HEK293 (cell line): ENCODE data around the gene SNX7.
A peak's percentile ranks its signal among the peaks of the same experiment; 100 is the strongest.

ENCODE experiments used
- CTCF ChIA-PET: fragments of 350-600 bp; formaldehyde crosslinking; extraction: SDS; loops from one replicate; lab custom pipeline; 2021; ENCODE audit warnings: antibody characterized with exemption; lab: Yijun Ruan, JAX
- POLR2A ChIA-PET: fragments of 300-600 bp; formaldehyde crosslinking; extraction: SDS; loops from one replicate; lab custom pipeline; 2020; ENCODE audit warnings: antibody characterized with exemption, inconsistent platforms; lab: Yijun Ruan, JAX
- H3K27ac ChIP-seq: fragments of 200-500 bp; sonication (Bioruptor generic); 2 replicates; pipeline ENCODE4 v1.5.1; 2014; ENCODE audit warnings: low read depth, low read length, control low read depth, inconsistent platforms; ENCODE audit errors: extremely low read depth
- H3K36me3 ChIP-seq, 2 experiments: fragments of 200-500 bp in 1 of 2; sonication (Bioruptor generic) in 1 of 2; 1 replicate in 1 of 2; 2 replicates in 1 of 2; pipeline ENCODE4 v1.5.1; 2014 to 2017; ENCODE audit warnings: inconsistent platforms in 2 of 2, low read length in 2 of 2; ENCODE audit not compliant: control insufficient read depth in 2 of 2, insufficient read depth in 1 of 2
- H3K4me1 ChIP-seq: fragments of 200-500 bp; sonication (Bioruptor generic); 2 replicates; pipeline ENCODE4 v1.5.1; 2014; ENCODE audit warnings: mild to moderate bottlenecking, low read length, inconsistent platforms; ENCODE audit not compliant: control insufficient read depth, insufficient read depth
- H3K4me3 ChIP-seq: 2 replicates; pipeline ENCODE4 v1.5.1; 2011; ENCODE audit warnings: low read depth, mild to moderate bottlenecking, control low read depth, low read length, moderate library complexity
- H3K9me3 ChIP-seq: fragments of 200-500 bp; sonication (Bioruptor generic); 2 replicates; pipeline ENCODE4 v1.5.1; 2014; ENCODE audit warnings: low read depth, low read length, inconsistent platforms; ENCODE audit not compliant: control insufficient read depth, insufficient read depth
- GLI2 ChIP-seq: fragments of 450-650 bp; formaldehyde crosslinking; IDR thresholded peaks from 2 replicates; pipeline ENCODE4; 2017; ENCODE audit warnings: missing biosample characterization, missing genetic modification characterization, low read depth, borderline replicate concordance
- IKZF3 ChIP-seq: fragments of 450-650 bp; IDR thresholded peaks from 2 replicates; pipeline ENCODE4 v1.5.0; 2018; ENCODE audit warnings: missing biosample characterization, mild to moderate bottlenecking, missing genetic modification characterization, moderate library complexity
- RBAK ChIP-seq: fragments of 450-650 bp; formaldehyde crosslinking; IDR thresholded peaks from 2 replicates; pipeline ENCODE4 v1.5.1; 2016; ENCODE audit warnings: missing biosample characterization, missing genetic modification characterization
- TRIM28 ChIP-seq: IDR thresholded peaks from 2 replicates; pipeline ENCODE4 v1.6.1; 2011; ENCODE audit warnings: low read length, control low read depth, borderline replicate concordance
- ZBTB17 ChIP-seq: fragments of 450-650 bp; formaldehyde crosslinking; IDR thresholded peaks from 2 replicates; pipeline ENCODE4 v1.5.1; 2016; ENCODE audit warnings: missing biosample characterization, missing genetic modification characterization
- ZNF10 ChIP-seq: fragments of 450-650 bp; formaldehyde crosslinking; IDR thresholded peaks from 2 replicates; pipeline ENCODE4 v1.5.1; 2017; ENCODE audit warnings: missing biosample characterization, missing genetic modification characterization
- ZNF16 ChIP-seq: fragments of 450-650 bp; formaldehyde crosslinking; IDR thresholded peaks from 2 replicates; pipeline ENCODE4 v1.5.1; 2016; ENCODE audit warnings: low read depth, missing biosample characterization, missing genetic modification characterization
- ZNF366 ChIP-seq: fragments of 450-650 bp; formaldehyde crosslinking; conservative IDR thresholded peaks from 2 replicates; pipeline ENCODE4 v1.5.1; 2016; ENCODE audit warnings: missing biosample characterization, missing genetic modification characterization
- ZNF677 ChIP-seq: fragments of 450-650 bp; IDR thresholded peaks from 2 replicates; pipeline ENCODE4 v1.5.0; 2018; ENCODE audit warnings: missing biosample characterization, mild to moderate bottlenecking, missing genetic modification characterization, moderate library complexity
- ZNF791 ChIP-seq: fragments of 450-650 bp; formaldehyde crosslinking; IDR thresholded peaks from 2 replicates; pipeline ENCODE4 v1.5.1; 2016; ENCODE audit warnings: missing biosample characterization, missing genetic modification characterization
- ZNF830 ChIP-seq: fragments of 450-650 bp; IDR thresholded peaks from 2 replicates; pipeline ENCODE4 v1.5.0; 2018; ENCODE audit warnings: missing biosample characterization, missing genetic modification characterization, low read depth, mild to moderate bottlenecking, moderate library complexity
- TF ChIP-seq, protein P1 (sequence below): fragments of 450-650 bp; formaldehyde crosslinking; IDR thresholded peaks from 2 replicates; pipeline ENCODE4 v1.5.1; 2016; ENCODE audit warnings: missing biosample characterization, missing genetic modification characterization
- TF ChIP-seq, protein P2 (sequence below): fragments of 450-650 bp; formaldehyde crosslinking; IDR thresholded peaks from 2 replicates; pipeline ENCODE4 v1.5.1; 2016; ENCODE audit warnings: missing biosample characterization, missing genetic modification characterization
- TF ChIP-seq, protein P3 (sequence below): fragments of 450-650 bp; formaldehyde crosslinking; optimal IDR thresholded peaks from 2 replicates; pipeline ENCODE3; 2016; ENCODE audit warnings: missing biosample characterization, mild to moderate bottlenecking, missing genetic modification characterization
- TF ChIP-seq, protein P4 (sequence below): fragments of 450-650 bp; formaldehyde crosslinking; IDR thresholded peaks from 2 replicates; pipeline ENCODE4 v1.5.1; 2016; ENCODE audit warnings: missing biosample characterization, missing genetic modification characterization, borderline replicate concordance
- TF ChIP-seq, protein P5 (sequence below): fragments of 450-650 bp; formaldehyde crosslinking; IDR thresholded peaks from 2 replicates; pipeline ENCODE4 v1.5.1; 2017; ENCODE audit warnings: missing biosample characterization, missing genetic modification characterization
- TF ChIP-seq, protein P6 (sequence below): fragments of 450-650 bp; IDR thresholded peaks from 2 replicates; pipeline ENCODE4 v1.5.1; 2018; ENCODE audit warnings: missing biosample characterization, missing genetic modification characterization
- TF ChIP-seq, protein P7 (sequence below): fragments of 450-650 bp; formaldehyde crosslinking; IDR thresholded peaks from 2 replicates; pipeline ENCODE4 v1.5.1; 2016; ENCODE audit warnings: missing biosample characterization, missing genetic modification characterization

SNX7 gene

DNA sequence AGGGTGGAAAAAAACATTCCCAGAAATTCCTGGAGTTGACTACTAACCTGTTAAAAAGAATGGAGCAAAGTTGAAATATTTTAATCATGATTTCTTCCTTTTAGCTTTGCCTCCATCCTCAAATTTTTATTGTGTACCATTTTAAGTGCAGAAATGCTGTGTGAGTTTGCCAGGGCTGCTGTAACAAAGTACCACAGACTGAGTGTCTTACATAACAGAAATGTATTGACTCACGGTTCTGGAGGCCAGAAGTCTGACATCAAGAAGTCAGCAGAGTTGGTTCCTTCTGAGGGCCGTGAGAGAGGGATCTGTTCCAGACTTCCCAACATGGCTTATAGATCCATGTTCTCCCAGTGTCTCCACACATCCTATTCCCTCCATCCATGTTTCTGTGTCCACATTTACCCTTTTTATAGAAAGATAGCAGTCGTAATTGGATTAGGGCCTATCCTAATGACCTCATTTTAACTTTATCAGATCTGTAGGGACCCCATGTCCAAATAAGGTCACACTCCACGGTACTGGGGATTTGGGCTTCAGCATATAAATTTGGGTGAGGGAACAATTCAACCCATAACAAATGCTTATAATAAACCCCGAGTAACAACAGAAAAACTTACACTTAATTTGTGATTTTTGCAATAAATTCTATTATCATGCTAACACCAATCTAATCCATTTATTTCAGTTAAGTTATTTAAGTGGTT, 12.7 kb downstream of the SNX7 start:
- TF ChIP-seq ZNF677 (no peak), ZNF366 (tag by site-specific recombination) (peak; percentile 47; the same call in 1 of the 2 replicates), RBAK (no peak), ZBTB17 (peak; percentile 58)
- TF ChIP-seq, protein P1, sequence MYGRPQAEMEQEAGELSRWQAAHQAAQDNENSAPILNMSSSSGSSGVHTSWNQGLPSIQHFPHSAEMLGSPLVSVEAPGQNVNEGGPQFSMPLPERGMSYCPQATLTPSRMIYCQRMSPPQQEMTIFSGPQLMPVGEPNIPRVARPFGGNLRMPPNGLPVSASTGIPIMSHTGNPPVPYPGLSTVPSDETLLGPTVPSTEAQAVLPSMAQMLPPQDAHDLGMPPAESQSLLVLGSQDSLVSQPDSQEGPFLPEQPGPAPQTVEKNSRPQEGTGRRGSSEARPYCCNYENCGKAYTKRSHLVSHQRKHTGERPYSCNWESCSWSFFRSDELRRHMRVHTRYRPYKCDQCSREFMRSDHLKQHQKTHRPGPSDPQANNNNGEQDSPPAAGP, result no peak
- TF ChIP-seq, protein P2, sequence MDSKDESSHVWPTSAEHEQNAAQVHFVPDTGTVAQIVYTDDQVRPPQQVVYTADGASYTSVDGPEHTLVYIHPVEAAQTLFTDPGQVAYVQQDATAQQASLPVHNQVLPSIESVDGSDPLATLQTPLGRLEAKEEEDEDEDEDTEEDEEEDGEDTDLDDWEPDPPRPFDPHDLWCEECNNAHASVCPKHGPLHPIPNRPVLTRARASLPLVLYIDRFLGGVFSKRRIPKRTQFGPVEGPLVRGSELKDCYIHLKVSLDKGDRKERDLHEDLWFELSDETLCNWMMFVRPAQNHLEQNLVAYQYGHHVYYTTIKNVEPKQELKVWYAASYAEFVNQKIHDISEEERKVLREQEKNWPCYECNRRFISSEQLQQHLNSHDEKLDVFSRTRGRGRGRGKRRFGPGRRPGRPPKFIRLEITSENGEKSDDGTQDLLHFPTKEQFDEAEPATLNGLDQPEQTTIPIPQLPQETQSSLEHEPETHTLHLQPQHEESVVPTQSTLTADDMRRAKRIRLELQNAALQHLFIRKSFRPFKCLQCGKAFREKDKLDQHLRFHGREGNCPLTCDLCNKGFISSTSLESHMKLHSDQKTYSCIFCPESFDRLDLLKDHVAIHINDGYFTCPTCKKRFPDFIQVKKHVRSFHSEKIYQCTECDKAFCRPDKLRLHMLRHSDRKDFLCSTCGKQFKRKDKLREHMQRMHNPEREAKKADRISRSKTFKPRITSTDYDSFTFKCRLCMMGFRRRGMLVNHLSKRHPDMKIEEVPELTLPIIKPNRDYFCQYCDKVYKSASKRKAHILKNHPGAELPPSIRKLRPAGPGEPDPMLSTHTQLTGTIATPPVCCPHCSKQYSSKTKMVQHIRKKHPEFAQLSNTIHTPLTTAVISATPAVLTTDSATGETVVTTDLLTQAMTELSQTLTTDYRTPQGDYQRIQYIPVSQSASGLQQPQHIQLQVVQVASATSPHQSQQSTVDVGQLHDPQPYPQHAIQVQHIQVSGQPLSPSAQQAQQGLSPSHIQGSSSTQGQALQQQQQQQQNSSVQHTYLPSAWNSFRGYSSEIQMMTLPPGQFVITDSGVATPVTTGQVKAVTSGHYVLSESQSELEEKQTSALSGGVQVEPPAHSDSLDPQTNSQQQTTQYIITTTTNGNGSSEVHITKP (tag by site-specific recombination), result peak; percentile 62
- Histone ChIP-seq H3K27ac (no peak overlapping the region), H3K36me3 (no peaks in the 10 kb centered on the region), H3K9me3 (no peaks in the 10 kb centered on the region), H3K4me1 (no peaks in the 10 kb centered on the region), H3K4me3 (no peak overlapping the region)
- ChIA-PET CTCF (no interaction called here), POLR2A (no interaction called here)

DNA sequence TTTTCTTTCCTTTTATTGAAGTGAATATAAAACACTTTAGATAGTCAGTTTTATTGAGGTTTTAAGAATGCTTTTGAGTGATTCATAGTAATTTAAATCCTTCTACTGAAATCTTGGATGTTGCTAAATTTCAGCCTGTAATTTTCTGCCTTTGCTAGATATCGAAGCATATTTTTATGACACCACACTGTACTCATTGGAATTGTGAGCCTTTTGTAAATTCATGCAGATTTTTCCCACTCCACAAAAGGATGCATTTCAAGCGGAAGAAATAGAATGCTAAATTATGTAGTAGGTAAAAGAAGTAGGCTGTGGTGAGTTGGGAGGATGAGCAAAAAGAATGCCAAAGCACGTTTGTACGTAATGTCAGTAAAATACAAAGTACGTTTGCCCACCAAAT, 13.8 kb downstream of the SNX7 start:
- no peaks in the 10 kb centered on the region for H3K36me3 ChIP-seq
- no peak overlapping the region for H3K4me3 ChIP-seq
- no peaks in the 10 kb centered on the region for H3K9me3 ChIP-seq
- ChIA-PET CTCF (no interaction called here), POLR2A (no interaction called here)
- H3K27ac ChIP-seq, result no peak overlapping the region
- TF ChIP-seq, protein P3, sequence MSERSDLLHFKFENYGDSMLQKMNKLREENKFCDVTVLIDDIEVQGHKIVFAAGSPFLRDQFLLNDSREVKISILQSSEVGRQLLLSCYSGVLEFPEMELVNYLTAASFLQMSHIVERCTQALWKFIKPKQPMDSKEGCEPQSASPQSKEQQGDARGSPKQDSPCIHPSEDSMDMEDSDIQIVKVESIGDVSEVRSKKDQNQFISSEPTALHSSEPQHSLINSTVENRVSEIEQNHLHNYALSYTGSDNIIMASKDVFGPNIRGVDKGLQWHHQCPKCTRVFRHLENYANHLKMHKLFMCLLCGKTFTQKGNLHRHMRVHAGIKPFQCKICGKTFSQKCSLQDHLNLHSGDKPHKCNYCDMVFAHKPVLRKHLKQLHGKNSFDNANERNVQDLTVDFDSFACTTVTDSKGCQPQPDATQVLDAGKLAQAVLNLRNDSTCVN (tag by site-specific recombination), result no peak
- no peak for TF ChIP-seq ZNF10
- TF ChIP-seq, protein P4, sequence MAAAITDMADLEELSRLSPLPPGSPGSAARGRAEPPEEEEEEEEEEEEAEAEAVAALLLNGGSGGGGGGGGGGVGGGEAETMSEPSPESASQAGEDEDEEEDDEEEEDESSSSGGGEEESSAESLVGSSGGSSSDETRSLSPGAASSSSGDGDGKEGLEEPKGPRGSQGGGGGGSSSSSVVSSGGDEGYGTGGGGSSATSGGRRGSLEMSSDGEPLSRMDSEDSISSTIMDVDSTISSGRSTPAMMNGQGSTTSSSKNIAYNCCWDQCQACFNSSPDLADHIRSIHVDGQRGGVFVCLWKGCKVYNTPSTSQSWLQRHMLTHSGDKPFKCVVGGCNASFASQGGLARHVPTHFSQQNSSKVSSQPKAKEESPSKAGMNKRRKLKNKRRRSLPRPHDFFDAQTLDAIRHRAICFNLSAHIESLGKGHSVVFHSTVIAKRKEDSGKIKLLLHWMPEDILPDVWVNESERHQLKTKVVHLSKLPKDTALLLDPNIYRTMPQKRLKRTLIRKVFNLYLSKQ (tag by site-specific recombination), result no peak
- TF ChIP-seq, protein P5, sequence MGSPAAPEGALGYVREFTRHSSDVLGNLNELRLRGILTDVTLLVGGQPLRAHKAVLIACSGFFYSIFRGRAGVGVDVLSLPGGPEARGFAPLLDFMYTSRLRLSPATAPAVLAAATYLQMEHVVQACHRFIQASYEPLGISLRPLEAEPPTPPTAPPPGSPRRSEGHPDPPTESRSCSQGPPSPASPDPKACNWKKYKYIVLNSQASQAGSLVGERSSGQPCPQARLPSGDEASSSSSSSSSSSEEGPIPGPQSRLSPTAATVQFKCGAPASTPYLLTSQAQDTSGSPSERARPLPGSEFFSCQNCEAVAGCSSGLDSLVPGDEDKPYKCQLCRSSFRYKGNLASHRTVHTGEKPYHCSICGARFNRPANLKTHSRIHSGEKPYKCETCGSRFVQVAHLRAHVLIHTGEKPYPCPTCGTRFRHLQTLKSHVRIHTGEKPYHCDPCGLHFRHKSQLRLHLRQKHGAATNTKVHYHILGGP (tag by site-specific recombination), result no peak
- H3K4me1 ChIP-seq, result no peaks in the 10 kb centered on the region

DNA sequence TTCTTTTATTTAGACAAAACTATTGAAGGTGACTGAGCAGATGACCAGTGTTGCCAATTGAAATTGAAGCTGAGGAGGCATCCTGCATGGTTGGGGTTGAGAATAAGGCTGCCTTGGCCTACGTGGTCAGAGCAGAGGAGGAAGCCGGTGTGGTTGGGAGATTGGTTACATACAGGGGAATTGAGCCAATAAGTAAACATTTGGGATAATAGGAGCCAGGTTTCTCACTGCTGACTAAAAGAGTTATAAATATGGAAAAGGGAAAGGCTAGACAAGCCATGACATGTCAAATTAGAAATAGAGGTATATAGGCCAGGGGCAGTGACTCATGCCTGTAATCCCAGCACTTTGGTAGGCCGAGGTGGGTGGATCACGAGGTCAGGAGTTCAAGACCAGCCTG, 15.8 kb downstream of the SNX7 start:
- Histone ChIP-seq H3K4me1 (no peaks in the 10 kb centered on the region), H3K4me3 (no peak overlapping the region), H3K9me3 (no peaks in the 10 kb centered on the region), H3K27ac (no peak overlapping the region), H3K36me3 (no peaks in the 10 kb centered on the region)
- POLR2A ChIA-PET, result no interaction called here
- CTCF ChIA-PET, result interaction anchor here (0.8 kb wide), 1 partner anchor 8 kb away, joined by 3 read pairs; no protein-coding TSS in a partner anchor
- no peak for TF ChIP-seq IKZF3 (tag by site-specific recombination)
- TF ChIP-seq TRIM28, result no peak
- TF ChIP-seq, protein P6, sequence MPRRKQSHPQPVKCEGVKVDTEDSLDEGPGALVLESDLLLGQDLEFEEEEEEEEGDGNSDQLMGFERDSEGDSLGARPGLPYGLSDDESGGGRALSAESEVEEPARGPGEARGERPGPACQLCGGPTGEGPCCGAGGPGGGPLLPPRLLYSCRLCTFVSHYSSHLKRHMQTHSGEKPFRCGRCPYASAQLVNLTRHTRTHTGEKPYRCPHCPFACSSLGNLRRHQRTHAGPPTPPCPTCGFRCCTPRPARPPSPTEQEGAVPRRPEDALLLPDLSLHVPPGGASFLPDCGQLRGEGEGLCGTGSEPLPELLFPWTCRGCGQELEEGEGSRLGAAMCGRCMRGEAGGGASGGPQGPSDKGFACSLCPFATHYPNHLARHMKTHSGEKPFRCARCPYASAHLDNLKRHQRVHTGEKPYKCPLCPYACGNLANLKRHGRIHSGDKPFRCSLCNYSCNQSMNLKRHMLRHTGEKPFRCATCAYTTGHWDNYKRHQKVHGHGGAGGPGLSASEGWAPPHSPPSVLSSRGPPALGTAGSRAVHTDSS (tag by site-specific recombination), result no peak
- no peak for TF ChIP-seq ZNF791
- no peak for TF ChIP-seq ZNF830
- TF ChIP-seq ZNF16 (tag by site-specific recombination), result no peak
- TF ChIP-seq, protein P7, sequence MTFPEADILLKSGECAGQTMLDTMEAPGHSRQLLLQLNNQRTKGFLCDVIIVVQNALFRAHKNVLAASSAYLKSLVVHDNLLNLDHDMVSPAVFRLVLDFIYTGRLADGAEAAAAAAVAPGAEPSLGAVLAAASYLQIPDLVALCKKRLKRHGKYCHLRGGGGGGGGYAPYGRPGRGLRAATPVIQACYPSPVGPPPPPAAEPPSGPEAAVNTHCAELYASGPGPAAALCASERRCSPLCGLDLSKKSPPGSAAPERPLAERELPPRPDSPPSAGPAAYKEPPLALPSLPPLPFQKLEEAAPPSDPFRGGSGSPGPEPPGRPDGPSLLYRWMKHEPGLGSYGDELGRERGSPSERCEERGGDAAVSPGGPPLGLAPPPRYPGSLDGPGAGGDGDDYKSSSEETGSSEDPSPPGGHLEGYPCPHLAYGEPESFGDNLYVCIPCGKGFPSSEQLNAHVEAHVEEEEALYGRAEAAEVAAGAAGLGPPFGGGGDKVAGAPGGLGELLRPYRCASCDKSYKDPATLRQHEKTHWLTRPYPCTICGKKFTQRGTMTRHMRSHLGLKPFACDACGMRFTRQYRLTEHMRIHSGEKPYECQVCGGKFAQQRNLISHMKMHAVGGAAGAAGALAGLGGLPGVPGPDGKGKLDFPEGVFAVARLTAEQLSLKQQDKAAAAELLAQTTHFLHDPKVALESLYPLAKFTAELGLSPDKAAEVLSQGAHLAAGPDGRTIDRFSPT (tag by site-specific recombination), result no peak
- no peak for TF ChIP-seq GLI2 (tag by site-specific recombination)
